Measurements from ENCODE around the gene FILIP1.
A peak's percentile ranks its signal among the peaks of the same experiment; 100 is the strongest.

Gene FILIP1

GRCh38 chr6:75302280-75302679, 191.3 kb downstream of the FILIP1 start:
- no peak for TF ChIP-seq CTCF (conservative IDR thresholded peaks at IDR 0.05)
- no peak overlapping the region for H3K27ac ChIP-seq

GRCh38 chr6:75301537-75301936, 192.1 kb downstream of the FILIP1 start:
- TF ChIP-seq CTCF (conservative IDR thresholded peaks at IDR 0.05) = no peak
- H3K27ac ChIP-seq = no peak overlapping the region

GRCh38 chr6:75301088-75301487, 192.5 kb downstream of the FILIP1 start:
- no peak for TF ChIP-seq CTCF (conservative IDR thresholded peaks at IDR 0.05)
- H3K27ac ChIP-seq = no peak overlapping the region

- TF ChIP-seq CTCF (conservative IDR thresholded peaks at IDR 0.05) = no peak
- H3K27ac ChIP-seq = no peak overlapping the region
Observed at GRCh38 chr6:75300531-75300855, 193.1 kb downstream of the FILIP1 start.

- TF ChIP-seq CTCF (conservative IDR thresholded peaks at IDR 0.05) = no peak
- H3K27ac ChIP-seq = no peak overlapping the region
Observed at GRCh38 chr6:75299801-75300530, 193.6 kb downstream of the FILIP1 start.

- H3K27ac ChIP-seq = no peak overlapping the region
- peak; percentile 81 for TF ChIP-seq CTCF (conservative IDR thresholded peaks at IDR 0.05)
Observed at GRCh38 chr6:75296811-75297779, 196.5 kb downstream of the FILIP1 start.

GRCh38 chr6:75292555-75292954, 201.0 kb downstream of the FILIP1 start:
- no peak overlapping the region for H3K27ac ChIP-seq
- no peak for TF ChIP-seq CTCF (conservative IDR thresholded peaks at IDR 0.05)

Data from VCaP (cell line).